Mucosa of stomach (tissue), 1 donor: ENCODE measurements around the gene KATNAL2.
"Not testable (repeated sequence)": the region's sequence is repeated elsewhere in the genome, so short reads cannot be mapped to it uniquely, and the experiment has no call there.

Experiments used
- H3K27me3 ChIP-seq: one replicate; pipeline ENCODE4 v1.7.0; 2013; ENCODE audit warnings: mild to moderate bottlenecking, low read length; ENCODE audit not compliant: control insufficient read depth, insufficient read depth
- H3K36me3 ChIP-seq: one replicate; pipeline ENCODE4 v1.7.0; 2013; ENCODE audit warnings: low read length; ENCODE audit not compliant: control insufficient read depth, insufficient read depth
- H3K4me1 ChIP-seq: one replicate; pipeline ENCODE4 v1.7.0; 2013; ENCODE audit warnings: mild to moderate bottlenecking, low read length; ENCODE audit not compliant: control insufficient read depth, insufficient read depth
- H3K4me3 ChIP-seq: one replicate; pipeline ENCODE4 v1.7.0; 2013; ENCODE audit warnings: low read length
- H3K9ac ChIP-seq: one replicate; pipeline ENCODE4 v1.7.0; 2013; ENCODE audit warnings: mild to moderate bottlenecking, low read length, moderate library complexity
- H3K9me3 ChIP-seq: one replicate; pipeline ENCODE4 v1.7.0; 2013; ENCODE audit warnings: mild to moderate bottlenecking, low read length, moderate library complexity; ENCODE audit not compliant: control insufficient read depth
- donor health status: Pancreatic carcinoma.

KATNAL2 gene

GRCh38 chr18:46946656-46947282, 29.4 kb downstream of the KATNAL2 start:
- Histone ChIP-seq H3K27me3 (no peaks in the 10 kb centered on the region), H3K9me3 (no peaks in the 10 kb centered on the region), H3K36me3 (no peaks in the 10 kb centered on the region), H3K4me1 (no peaks in the 10 kb centered on the region), H3K4me3 (peak overlapping the region; percentile 53), H3K9ac (peak overlapping the region; percentile 40)

GRCh38 chr18:46950064-46950656, 32.8 kb downstream of the KATNAL2 start:
- H3K9ac ChIP-seq = no peak overlapping the region
- H3K9me3 ChIP-seq = no peaks in the 10 kb centered on the region
- no peak overlapping the region for H3K4me3 ChIP-seq
- no peaks in the 10 kb centered on the region for H3K36me3 ChIP-seq
- no peaks in the 10 kb centered on the region for H3K27me3 ChIP-seq
- H3K4me1 ChIP-seq = no peaks in the 10 kb centered on the region

GRCh38 chr18:46953195-46953594, 35.8 kb downstream of the KATNAL2 start:
- Histone ChIP-seq H3K4me3 (no peak overlapping the region), H3K27me3 (no peaks in the 10 kb centered on the region), H3K36me3 (no peaks in the 10 kb centered on the region), H3K9ac (no peak overlapping the region), H3K9me3 (no peaks in the 10 kb centered on the region), H3K4me1 (no peaks in the 10 kb centered on the region)

GRCh38 chr18:46958209-46958608, 40.8 kb downstream of the KATNAL2 start:
- Histone ChIP-seq H3K4me3 (no peak overlapping the region), H3K4me1 (no peaks in the 10 kb centered on the region), H3K36me3 (no peaks in the 10 kb centered on the region), H3K9me3 (no peaks in the 10 kb centered on the region), H3K27me3 (no peaks in the 10 kb centered on the region), H3K9ac (no peak overlapping the region)

GRCh38 chr18:46963656-46964578, 46.5 kb downstream of the KATNAL2 start:
- H3K4me1 ChIP-seq, H3K4me3 ChIP-seq, H3K36me3 ChIP-seq, H3K27me3 ChIP-seq, H3K9ac ChIP-seq, H3K9me3 ChIP-seq: not testable (repeated sequence)

- H3K4me1 ChIP-seq, H3K9me3 ChIP-seq, H3K4me3 ChIP-seq, H3K9ac ChIP-seq, H3K36me3 ChIP-seq, H3K27me3 ChIP-seq: not testable (repeated sequence)
Observed at GRCh38 chr18:46964579-46965293, 47.3 kb downstream of the KATNAL2 start.

GRCh38 chr18:46966266-46966665, 48.9 kb downstream of the KATNAL2 start:
- not testable (repeated sequence) for H3K36me3 ChIP-seq, H3K4me1 ChIP-seq

GRCh38 chr18:46969551-46969950, 52.1 kb downstream of the KATNAL2 start:
- not testable (repeated sequence) for H3K27me3 ChIP-seq

More at GRCh38 chr18:46966266-46966665, 48.9 kb downstream of the KATNAL2 start:
- H3K9me3 ChIP-seq, H3K4me3 ChIP-seq, H3K9ac ChIP-seq, H3K27me3 ChIP-seq: not testable (repeated sequence)

GRCh38 chr18:47019870-47020269, 102.5 kb downstream of the KATNAL2 start:
- H3K4me3 ChIP-seq, H3K9me3 ChIP-seq, H3K9ac ChIP-seq, H3K36me3 ChIP-seq, H3K4me1 ChIP-seq, H3K27me3 ChIP-seq: not testable (repeated sequence)

More at GRCh38 chr18:46969551-46969950, 52.1 kb downstream of the KATNAL2 start:
- not testable (repeated sequence) for H3K9ac ChIP-seq, H3K4me1 ChIP-seq, H3K4me3 ChIP-seq, H3K9me3 ChIP-seq, H3K36me3 ChIP-seq

- not testable (repeated sequence) for H3K9ac ChIP-seq, H3K4me1 ChIP-seq, H3K9me3 ChIP-seq, H3K4me3 ChIP-seq, H3K36me3 ChIP-seq, H3K27me3 ChIP-seq
Observed at GRCh38 chr18:47020757-47021156, 103.4 kb downstream of the KATNAL2 start.

- H3K4me1 ChIP-seq, H3K4me3 ChIP-seq, H3K36me3 ChIP-seq, H3K9me3 ChIP-seq, H3K27me3 ChIP-seq, H3K9ac ChIP-seq: not testable (repeated sequence)
Observed at GRCh38 chr18:47022821-47023220, 105.4 kb downstream of the KATNAL2 start.
